ENCODE results near the gene ATG12. TPM values are rescaled to one million over a fixed set of nuclear protein-coding genes. Genes with fewer than 3 reads are reported as not detected.
"Not testable (repeated sequence)": the region's sequence is repeated elsewhere in the genome, so short reads cannot be mapped to it uniquely, and the experiment has no call there.

The ATG12 gene
- polyA plus RNA-seq (2011; rRNA removed) (112 and 154 TPM in 2 replicates), polyA minus RNA-seq (2011; rRNA and poly(A)+ RNA removed) (23.0 and 52.6 TPM in 2 replicates)

DNA sequence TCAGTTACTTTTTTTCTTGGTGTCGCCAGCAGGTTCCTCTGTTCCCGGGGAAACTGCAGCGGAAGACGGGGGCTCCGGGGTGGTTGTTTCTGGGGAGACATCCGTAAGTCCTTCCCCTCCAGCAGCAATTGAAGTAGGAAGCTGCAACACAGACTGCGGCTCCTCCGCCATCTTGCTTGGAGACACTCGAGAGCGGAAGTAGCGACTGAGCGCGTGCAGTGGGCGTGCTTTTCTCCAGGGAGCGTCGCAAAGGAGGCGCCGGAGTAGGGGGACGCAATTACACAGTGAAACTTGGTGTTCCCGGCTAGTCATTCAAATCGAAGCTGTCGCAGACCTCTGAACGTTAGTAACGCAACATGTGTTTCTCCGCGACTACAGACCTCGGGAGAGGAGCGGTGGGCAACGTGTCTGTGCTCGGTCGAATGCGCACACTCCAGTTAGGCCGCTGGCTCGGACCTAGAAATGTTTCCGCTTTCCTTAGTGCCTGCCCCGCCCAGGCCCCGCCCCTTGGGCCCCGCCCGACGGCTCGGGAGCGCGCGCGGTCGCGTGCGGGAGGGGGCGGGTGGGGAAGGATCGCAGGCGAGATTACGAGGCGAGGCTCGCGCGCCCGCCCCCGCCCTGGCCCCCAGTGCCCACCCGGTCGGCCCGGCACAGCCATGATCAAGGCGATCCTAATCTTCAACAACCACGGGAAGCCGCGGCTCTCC, at the start of gene ATG12, which contains the start of gene AP3S1:
Gene ATG12, minus strand, starts transcription at position 184 of the 707 bp plus-strand sequence. Its CDS starts 13 bp downstream, at position 171.
Gene AP3S1, plus strand, starts transcription at position 554 of the 707 bp plus-strand sequence. Its CDS starts 103 bp downstream, at position 657.
- DNase-seq (ENCODE audit: low read depth, low spot score), result peak; percentile 66
- peak within 1 kb of the TSS; percentile 89 for H3K27ac ChIP-seq (ENCODE audit: low read depth, low read length)
- H3K4me3 ChIP-seq (ENCODE audit: low read depth, low read length), result peak within 1 kb of the TSS; percentile 91
- POLR2A ChIA-PET, result no interaction called here
- H3K27me3 ChIP-seq (ENCODE audit: control insufficient read depth, insufficient read depth, low read length), result no peaks in the 10 kb centered on the region
- CTCF ChIA-PET, result interaction anchor here (0.8 to 2.0 kb wide), 4 partner anchors 10 to 227 kb away, joined by 4 to 12 read pairs (median 7); no protein-coding TSS in a partner anchor
- TF ChIP-seq, protein P1, sequence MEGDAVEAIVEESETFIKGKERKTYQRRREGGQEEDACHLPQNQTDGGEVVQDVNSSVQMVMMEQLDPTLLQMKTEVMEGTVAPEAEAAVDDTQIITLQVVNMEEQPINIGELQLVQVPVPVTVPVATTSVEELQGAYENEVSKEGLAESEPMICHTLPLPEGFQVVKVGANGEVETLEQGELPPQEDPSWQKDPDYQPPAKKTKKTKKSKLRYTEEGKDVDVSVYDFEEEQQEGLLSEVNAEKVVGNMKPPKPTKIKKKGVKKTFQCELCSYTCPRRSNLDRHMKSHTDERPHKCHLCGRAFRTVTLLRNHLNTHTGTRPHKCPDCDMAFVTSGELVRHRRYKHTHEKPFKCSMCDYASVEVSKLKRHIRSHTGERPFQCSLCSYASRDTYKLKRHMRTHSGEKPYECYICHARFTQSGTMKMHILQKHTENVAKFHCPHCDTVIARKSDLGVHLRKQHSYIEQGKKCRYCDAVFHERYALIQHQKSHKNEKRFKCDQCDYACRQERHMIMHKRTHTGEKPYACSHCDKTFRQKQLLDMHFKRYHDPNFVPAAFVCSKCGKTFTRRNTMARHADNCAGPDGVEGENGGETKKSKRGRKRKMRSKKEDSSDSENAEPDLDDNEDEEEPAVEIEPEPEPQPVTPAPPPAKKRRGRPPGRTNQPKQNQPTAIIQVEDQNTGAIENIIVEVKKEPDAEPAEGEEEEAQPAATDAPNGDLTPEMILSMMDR (IDR thresholded peaks at IDR 0.05; ENCODE audit: low read depth, low read length), result no peak
- no peaks in the 10 kb centered on the region for H3K9me3 ChIP-seq (ENCODE audit: control insufficient read depth, insufficient read depth, low read length)

- POLR2A ChIA-PET, result no interaction called here
- TF ChIP-seq, protein P1 (IDR thresholded peaks at IDR 0.05; ENCODE audit: low read depth, low read length), result peak; percentile 44
- Histone ChIP-seq H3K9me3 (ENCODE audit: control insufficient read depth, insufficient read depth, low read length) (no peaks in the 10 kb centered on the region), H3K27me3 (ENCODE audit: control insufficient read depth, insufficient read depth, low read length) (no peaks in the 10 kb centered on the region), H3K4me3 (ENCODE audit: low read depth, low read length) (no peak overlapping the region), H3K27ac (ENCODE audit: low read depth, low read length) (no peak overlapping the region)
- no peak for DNase-seq (ENCODE audit: low read depth, low spot score)
- CTCF ChIA-PET, result interaction anchor here (0.6 to 3.2 kb wide), 15 partner anchors 9 to 265 kb away, joined by 3 to 57 read pairs (median 3); partner anchors contain the start of gene ARL14EPL
Observed at GRCh38 chr5:115888027-115888426, 46.7 kb upstream of the ATG12 start.

GRCh38 chr5:115885208-115885607, 43.8 kb upstream of the ATG12 start:
- H3K27me3 ChIP-seq (ENCODE audit: control insufficient read depth, insufficient read depth, low read length); H3K4me3 ChIP-seq (ENCODE audit: low read depth, low read length); H3K9me3 ChIP-seq (ENCODE audit: control insufficient read depth, insufficient read depth, low read length); POLR2A ChIA-PET; DNase-seq (ENCODE audit: low read depth, low spot score); H3K27ac ChIP-seq (ENCODE audit: low read depth, low read length): not testable (repeated sequence)
- CTCF ChIA-PET, result interaction anchor here (3.2 kb wide), 1 partner anchor 183 kb away, joined by 57 read pairs; no protein-coding TSS in a partner anchor

GRCh38 chr5:115884704-115885103, 43.3 kb upstream of the ATG12 start:
- H3K27me3 ChIP-seq (ENCODE audit: control insufficient read depth, insufficient read depth, low read length), result no peaks in the 10 kb centered on the region
- CTCF ChIA-PET, result interaction anchor here (1.5 kb wide), 1 partner anchor 10 kb away, joined by 6 read pairs; no protein-coding TSS in a partner anchor

GRCh38 chr5:115882434-115882833, 41.1 kb upstream of the ATG12 start:
- H3K27ac ChIP-seq (ENCODE audit: low read depth, low read length); POLR2A ChIA-PET; H3K4me3 ChIP-seq (ENCODE audit: low read depth, low read length); H3K27me3 ChIP-seq (ENCODE audit: control insufficient read depth, insufficient read depth, low read length); H3K9me3 ChIP-seq (ENCODE audit: control insufficient read depth, insufficient read depth, low read length); DNase-seq (ENCODE audit: low read depth, low spot score): not testable (repeated sequence)
- CTCF ChIA-PET, result interaction anchor here (2.7 kb wide), 1 partner anchor 185 kb away, joined by 7 read pairs; no protein-coding TSS in a partner anchor

More at GRCh38 chr5:115884704-115885103, 43.3 kb upstream of the ATG12 start:
- H3K27ac ChIP-seq (ENCODE audit: low read depth, low read length), result no peak overlapping the region
- no peak overlapping the region for H3K4me3 ChIP-seq (ENCODE audit: low read depth, low read length)
- no peaks in the 10 kb centered on the region; the same call in 1 of the 2 replicates for H3K9me3 ChIP-seq (ENCODE audit: control insufficient read depth, insufficient read depth, low read length)
- no peak for DNase-seq (ENCODE audit: low read depth, low spot score)
- POLR2A ChIA-PET, result no interaction called here
- TF ChIP-seq, protein P1 (IDR thresholded peaks at IDR 0.05; ENCODE audit: low read depth, low read length), result no peak

- CTCF ChIA-PET; DNase-seq (ENCODE audit: low read depth, low spot score); H3K9me3 ChIP-seq (ENCODE audit: control insufficient read depth, insufficient read depth, low read length): not testable (repeated sequence)
Observed at GRCh38 chr5:115877342-115877741, 36.0 kb upstream of the ATG12 start.

More at GRCh38 chr5:115877342-115877741, 36.0 kb upstream of the ATG12 start:
- H3K27me3 ChIP-seq (ENCODE audit: control insufficient read depth, insufficient read depth, low read length); H3K4me3 ChIP-seq (ENCODE audit: low read depth, low read length); H3K27ac ChIP-seq (ENCODE audit: low read depth, low read length); POLR2A ChIA-PET: not testable (repeated sequence)
